GM19099 (cell line): ENCODE measurements around the gene EEIG1.

Source experiments
- POLR2A ChIP-seq: IDR thresholded peaks from 3 replicates; pipeline ENCODE4 v1.6.1; 2011; ENCODE audit warnings: low read depth; ENCODE audit not compliant: insufficient read length; ENCODE audit errors: extremely low read depth

The EEIG1 gene

GRCh38 chr9:127981559-127982121, 851 bp upstream of the EEIG1 start:
- no peak for TF ChIP-seq POLR2A

GRCh38 chr9:127980060-127980705, 606 bp downstream of the EEIG1 start:
- no peak for TF ChIP-seq POLR2A

GRCh38 chr9:127979333-127980059, 1.3 kb downstream of the EEIG1 start:
- peak; percentile 65 for TF ChIP-seq POLR2A

GRCh38 chr9:127979015-127979332, 1.8 kb downstream of the EEIG1 start:
- TF ChIP-seq POLR2A, result no peak

- no peak for TF ChIP-seq POLR2A
These were observed 2.7 kb downstream of the EEIG1 start for GRCh38 chr9:127977884-127978647.

GRCh38 chr9:127977009-127977883, 3.5 kb downstream of the EEIG1 start:
- TF ChIP-seq POLR2A, result no peak

GRCh38 chr9:127976498-127976897, 4.3 kb downstream of the EEIG1 start:
- TF ChIP-seq POLR2A, result no peak

- TF ChIP-seq POLR2A, result no peak
These were observed 5.1 kb downstream of the EEIG1 start for GRCh38 chr9:127975376-127976315.

- TF ChIP-seq POLR2A, result no peak
These were observed 6.0 kb downstream of the EEIG1 start for GRCh38 chr9:127974769-127975261.

GRCh38 chr9:127974001-127974768, 6.6 kb downstream of the EEIG1 start:
- TF ChIP-seq POLR2A, result no peak

GRCh38 chr9:127973169-127974000, 7.4 kb downstream of the EEIG1 start:
- TF ChIP-seq POLR2A, result no peak
